SK-N-SH (cell line): ENCODE results near the gene UBN2. TPM values are rescaled to one million over a fixed set of nuclear protein-coding genes. Genes with fewer than 3 reads are reported as not detected.

Experiments used
- CTCF ChIA-PET: fragments of 300-600, 350-600 bp; formaldehyde crosslinking; extraction: SDS; loops from one replicate; lab custom pipeline; 2021; lab: Yijun Ruan, JAX
- POLR2A ChIA-PET: fragments of 350-600 bp; sonication (Branson Sonifier 250); formaldehyde crosslinking; extraction: SDS; loops from one replicate; lab custom pipeline; 2020; ENCODE audit warnings: antibody characterized with exemption, inconsistent platforms; lab: Yijun Ruan, JAX
- DNase-seq: peaks from one replicate; pipeline ENCODE4 v3.0.0; 2012
- H2AFZ ChIP-seq: fragments of 200-600 bp; sonication (generic); 2 replicates; pipeline ENCODE4 v1.8.1; 2016; ENCODE audit warnings: antibody characterized with exemption, mild to moderate bottlenecking, low read depth
- H3F3A ChIP-seq: fragments of 200-600 bp; sonication (generic); replicated peaks from 2 replicates; pipeline ENCODE3; 2016; ENCODE audit warnings: antibody characterized with exemption, mild to moderate bottlenecking; ENCODE audit not compliant: insufficient read depth
- H3K27ac ChIP-seq, 2 experiments: fragments of 200-500 bp in 1 of 2; fragments of 200-600 bp in 1 of 2; sonication (Bioruptor generic) in 1 of 2; sonication (generic), shearing (Covaris generic) in 1 of 2; 2 replicates each; pipeline versions ENCODE4 v1.5.1 to v1.6.1; 2014 to 2016; ENCODE audit warnings: low read depth in 2 of 2, inconsistent platforms in 1 of 2, low read length in 1 of 2, mild to moderate bottlenecking in 1 of 2, mixed read lengths in 1 of 2
- H3K27me3 ChIP-seq: fragments of 200-600 bp; sonication (generic), shearing (Covaris generic); 2 replicates; pipeline ENCODE4 v1.6.1; 2016; ENCODE audit warnings: mixed run types; ENCODE audit not compliant: insufficient read depth
- H3K36me3 ChIP-seq, 2 experiments: fragments of 200-500 bp in 1 of 2; fragments of 200-600 bp in 1 of 2; sonication (Bioruptor generic) in 1 of 2; sonication (generic) in 1 of 2; replicated peaks in 1 of 2; 2 replicates each; pipeline versions ENCODE3 to v1.5.1; 2014 to 2016; ENCODE audit warnings: low read length in 1 of 2, mild to moderate bottlenecking in 1 of 2; ENCODE audit not compliant: insufficient read depth in 2 of 2, control insufficient read depth in 1 of 2
- H3K4me1 ChIP-seq, 2 experiments: fragments of 200-500 bp in 1 of 2; fragments of 200-600 bp in 1 of 2; sonication (Bioruptor generic) in 1 of 2; sonication (generic), shearing (Covaris generic) in 1 of 2; 2 replicates each; pipeline versions ENCODE4 v1.5.1 to v1.6.1; 2014 to 2016; ENCODE audit warnings: low read depth in 1 of 2, low read length in 1 of 2, mixed run types in 1 of 2; ENCODE audit not compliant: insufficient read depth in 2 of 2, control insufficient read depth in 1 of 2
- H3K4me2 ChIP-seq: fragments of 200-600 bp; sonication (generic), shearing (Covaris generic); 2 replicates; pipeline ENCODE4 v1.6.1; 2017; ENCODE audit warnings: mixed run types
- H3K4me3 ChIP-seq, 2 experiments: fragments of 200-500 bp in 1 of 2; fragments of 200-600 bp in 1 of 2; sonication (Bioruptor generic) in 1 of 2; sonication (generic), shearing (Covaris generic) in 1 of 2; 2 replicates each; pipeline versions ENCODE4 v1.5.1 to v1.8.1; 2014 to 2016; ENCODE audit warnings: low read depth in 2 of 2, inconsistent platforms in 1 of 2, low read length in 1 of 2, mild to moderate bottlenecking in 1 of 2, mixed read lengths in 1 of 2, moderate library complexity in 1 of 2
- H3K79me2 ChIP-seq: fragments of 200-600 bp; sonication (generic); 2 replicates; pipeline ENCODE4 v1.8.1; 2017; ENCODE audit warnings: mild to moderate bottlenecking; ENCODE audit not compliant: insufficient read depth
- H3K9ac ChIP-seq: fragments of 200-600 bp; sonication (generic); 2 replicates; pipeline ENCODE4 v1.6.1; 2017; ENCODE audit warnings: mixed run types
- H3K9me2 ChIP-seq: fragments of 200-600 bp; sonication (generic); 2 replicates; pipeline ENCODE4 v1.6.1; 2017; ENCODE audit warnings: mixed run types
- H3K9me3 ChIP-seq: fragments of 200-600 bp; sonication (generic); 2 replicates; pipeline ENCODE4 v1.6.1; 2017; ENCODE audit warnings: mixed run types, mild to moderate bottlenecking, moderate library complexity
- H4K20me1 ChIP-seq: fragments of 200-600 bp; sonication (generic); 2 replicates; pipeline ENCODE4 v1.6.1; 2017; ENCODE audit warnings: mild to moderate bottlenecking, mixed run types; ENCODE audit not compliant: insufficient read depth
- CHD2 ChIP-seq: fragments of 150-350 bp; IDR thresholded peaks from 2 replicates; pipeline ENCODE4 v1.6.1; 2018; ENCODE audit warnings: low read length; ENCODE audit not compliant: partially characterized antibody
- EP300 ChIP-seq, 2 experiments: IDR thresholded peaks; 2 replicates each; pipeline versions ENCODE4 v1.4.0 to v1.6.1; 2012; ENCODE audit warnings: borderline replicate concordance in 1 of 2, low read depth in 1 of 2, low read length in 1 of 2
- FOSL2 ChIP-seq: IDR thresholded peaks from 2 replicates; pipeline ENCODE4 v1.4.0; 2012; ENCODE audit warnings: low read depth, mild to moderate bottlenecking, moderate library complexity, borderline replicate concordance
- FOXJ3 ChIP-seq: sonication (generic); formaldehyde crosslinking; IDR thresholded peaks from 2 replicates; pipeline ENCODE4 v1.5.1; 2020; ENCODE audit warnings: mild to moderate bottlenecking, missing genetic modification reagents
- FOXM1 ChIP-seq: IDR thresholded peaks from 2 replicates; pipeline ENCODE4 v1.4.0; 2012; ENCODE audit warnings: low read depth, mild to moderate bottlenecking
- GATA2 ChIP-seq: sonication (generic); formaldehyde crosslinking; IDR thresholded peaks from 2 replicates; pipeline ENCODE4 v1.5.0; 2020; ENCODE audit warnings: mild to moderate bottlenecking, missing genetic modification reagents
- JUND ChIP-seq: IDR thresholded peaks from 2 replicates; pipeline ENCODE4 v1.4.0; 2012
- POLR2AphosphoS5 ChIP-seq: IDR thresholded peaks from 2 replicates; pipeline ENCODE4 v1.6.1; 2012; ENCODE audit warnings: low read depth, low read length
- RAD21 ChIP-seq: IDR thresholded peaks from 2 replicates; pipeline ENCODE4 v1.6.1; 2012; ENCODE audit warnings: mild to moderate bottlenecking, low read length
- RFX5 ChIP-seq: IDR thresholded peaks from 2 replicates; pipeline ENCODE4 v1.6.1; 2012; ENCODE audit warnings: mild to moderate bottlenecking, improper control_type of control experiment, low read length
- TAF1 ChIP-seq: IDR thresholded peaks from 2 replicates; pipeline ENCODE4 v1.6.1; 2012; ENCODE audit warnings: low read depth, mild to moderate bottlenecking, low read length, moderate library complexity, borderline replicate concordance
- WGBS: methylation state at CpG from one replicate; pipeline ENCODE4 v1.1.6; 2017; ENCODE audit warnings: low lambda C conversion rate; 5-methylcytosine and 5-hydroxymethylcytosine counted together
- polyA plus RNA-seq, 3 experiments: library from polyadenylated mRNA; depleted of rRNA; stranded (reverse); fragments of >200 nt; gene quantifications; 2 replicates each; pipeline ENCODE4 v1.2.3, GENCODE V29; 2012
- TF ChIP-seq, protein P1 (sequence below): IDR thresholded peaks from 2 replicates; pipeline ENCODE4 v1.4.0; 2012; ENCODE audit warnings: low read depth
- TF ChIP-seq, protein P2 (sequence below): fragments of 150-350 bp; IDR thresholded peaks from 2 replicates; pipeline ENCODE4 v1.6.1; 2017; ENCODE audit warnings: antibody characterized with exemption, low read length, low read depth, borderline replicate concordance
- TF ChIP-seq, protein P3 (sequence below): IDR thresholded peaks from 2 replicates; pipeline ENCODE4; 2012

The UBN2 gene
- polyA plus RNA-seq, 1 of the 3 experiments (the other 2 are of a cell fraction): 2.0 TPM

- TF ChIP-seq FOXM1 (no peak), RFX5 (no peak)
Observed at GRCh38 chr7:139294951-139295575, 64.0 kb downstream of the UBN2 start (continued).

- Histone ChIP-seq H3K79me2 (no peaks in the 10 kb centered on the region), H2AFZ (no peak overlapping the region), H3K36me3 (peaks cover 43 to 69% of the 10 kb centered on the region in 2 experiments), H3K4me1 (no peaks in the 10 kb centered on the region; a peak in 2 of 4 replicates), H3K9me3 (no peaks in the 10 kb centered on the region), H3K4me2 (no peak overlapping the region), H3K27me3 (no peaks in the 10 kb centered on the region), H3F3A (peaks cover 7% of the 10 kb centered on the region), H3K9ac (no peak overlapping the region), H3K27ac (no peak overlapping the region), H3K4me3 (no peak overlapping the region), H4K20me1 (no peaks in the 10 kb centered on the region), H3K9me2 (no peaks in the 10 kb centered on the region)
- ChIA-PET CTCF (no interaction called here), POLR2A (no interaction called here)
- no peak for DNase-seq
- WGBS: 81% methylated on average over 6 of the region's 6 CpGs
- TF ChIP-seq RAD21 (no peak), FOXM1 (no peak), CHD2 (no peak), EP300 (IDR thresholded peaks at IDR 0.05; ENCODE audit: borderline replicate concordance in 1 of 2, low read depth in 1 of 2, low read length in 1 of 2) (no peak)
Observed at GRCh38 chr7:139297795-139298194, 66.8 kb downstream of the UBN2 start.

- H3K9me3 ChIP-seq: no peaks in the 10 kb centered on the region
- WGBS: 90% methylated on average over 2 of the region's 2 CpGs
- no peak for DNase-seq
- H4K20me1 ChIP-seq: no peaks in the 10 kb centered on the region
- peaks cover 44 to 68% of the 10 kb centered on the region in 2 experiments for H3K36me3 ChIP-seq
- H3K9ac ChIP-seq: no peak overlapping the region
- CTCF ChIA-PET: interaction anchor here (1.4 kb wide), 1 partner anchor 41 kb away, joined by 7 read pairs; no protein-coding TSS in a partner anchor
- no peak overlapping the region for H3K27ac ChIP-seq
- H2AFZ ChIP-seq: no peak overlapping the region
- TF ChIP-seq JUND (no peak), EP300 (IDR thresholded peaks at IDR 0.05; ENCODE audit: borderline replicate concordance in 1 of 2, low read depth in 1 of 2, low read length in 1 of 2) (no peak), POLR2AphosphoS5 (no peak), GATA2 (no peak), FOSL2 (no peak), FOXJ3 (no peak), TAF1 (no peak), RAD21 (no peak)
- TF ChIP-seq, protein P1, sequence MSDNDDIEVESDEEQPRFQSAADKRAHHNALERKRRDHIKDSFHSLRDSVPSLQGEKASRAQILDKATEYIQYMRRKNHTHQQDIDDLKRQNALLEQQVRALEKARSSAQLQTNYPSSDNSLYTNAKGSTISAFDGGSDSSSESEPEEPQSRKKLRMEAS: no peak
- TF ChIP-seq, protein P2, sequence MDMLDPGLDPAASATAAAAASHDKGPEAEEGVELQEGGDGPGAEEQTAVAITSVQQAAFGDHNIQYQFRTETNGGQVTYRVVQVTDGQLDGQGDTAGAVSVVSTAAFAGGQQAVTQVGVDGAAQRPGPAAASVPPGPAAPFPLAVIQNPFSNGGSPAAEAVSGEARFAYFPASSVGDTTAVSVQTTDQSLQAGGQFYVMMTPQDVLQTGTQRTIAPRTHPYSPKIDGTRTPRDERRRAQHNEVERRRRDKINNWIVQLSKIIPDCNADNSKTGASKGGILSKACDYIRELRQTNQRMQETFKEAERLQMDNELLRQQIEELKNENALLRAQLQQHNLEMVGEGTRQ: no peak
- TF ChIP-seq, protein P3, sequence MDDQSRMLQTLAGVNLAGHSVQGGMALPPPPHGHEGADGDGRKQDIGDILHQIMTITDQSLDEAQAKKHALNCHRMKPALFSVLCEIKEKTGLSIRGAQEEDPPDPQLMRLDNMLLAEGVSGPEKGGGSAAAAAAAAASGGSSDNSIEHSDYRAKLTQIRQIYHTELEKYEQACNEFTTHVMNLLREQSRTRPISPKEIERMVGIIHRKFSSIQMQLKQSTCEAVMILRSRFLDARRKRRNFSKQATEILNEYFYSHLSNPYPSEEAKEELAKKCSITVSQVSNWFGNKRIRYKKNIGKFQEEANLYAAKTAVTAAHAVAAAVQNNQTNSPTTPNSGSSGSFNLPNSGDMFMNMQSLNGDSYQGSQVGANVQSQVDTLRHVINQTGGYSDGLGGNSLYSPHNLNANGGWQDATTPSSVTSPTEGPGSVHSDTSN: no peak
- TF ChIP-seq, all 33 proteins: peak for 0
- POLR2A ChIA-PET: no interaction called here
- Histone ChIP-seq H3K4me2 (no peak overlapping the region), H3K4me1 (peaks cover 0 to 7% of the 10 kb centered on the region in 2 experiments; a peak in 3 of 4 replicates), H3K9me2 (no peaks in the 10 kb centered on the region), H3K4me3 (no peak overlapping the region), H3K79me2 (no peaks in the 10 kb centered on the region), H3K27me3 (no peaks in the 10 kb centered on the region), H3F3A (peaks cover 7% of the 10 kb centered on the region)
Observed at GRCh38 chr7:139299296-139299695, 68.3 kb downstream of the UBN2 start.
